ENCODE results near the gene PGM2.
"Not testable (repeated sequence)": the region's sequence is repeated elsewhere in the genome, so short reads cannot be mapped to it uniquely, and the experiment has no call there.

The PGM2 gene

DNA sequence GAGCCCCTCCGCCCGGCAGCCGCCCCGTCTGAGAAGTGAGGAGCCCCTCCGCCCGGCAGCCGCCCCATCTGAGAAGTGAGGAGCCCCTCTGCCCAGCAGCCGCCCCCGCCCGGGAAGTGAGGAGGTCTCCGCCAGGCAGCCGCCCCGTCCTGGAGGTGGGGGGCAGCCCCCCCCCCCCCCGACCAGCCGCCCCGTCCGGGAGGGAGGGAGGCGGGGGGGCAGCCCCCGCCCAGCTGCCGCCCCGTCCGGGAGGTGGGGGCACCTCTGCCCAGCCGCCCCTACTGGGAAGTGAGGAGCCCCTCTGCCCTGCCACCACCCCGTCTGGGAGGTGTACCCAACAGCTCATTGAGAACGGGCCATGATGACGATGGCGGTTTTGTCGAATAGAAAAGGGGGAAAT, 6.0 kb upstream of the PGM2 start:
- not testable (repeated sequence) for ATAC-seq

DNA sequence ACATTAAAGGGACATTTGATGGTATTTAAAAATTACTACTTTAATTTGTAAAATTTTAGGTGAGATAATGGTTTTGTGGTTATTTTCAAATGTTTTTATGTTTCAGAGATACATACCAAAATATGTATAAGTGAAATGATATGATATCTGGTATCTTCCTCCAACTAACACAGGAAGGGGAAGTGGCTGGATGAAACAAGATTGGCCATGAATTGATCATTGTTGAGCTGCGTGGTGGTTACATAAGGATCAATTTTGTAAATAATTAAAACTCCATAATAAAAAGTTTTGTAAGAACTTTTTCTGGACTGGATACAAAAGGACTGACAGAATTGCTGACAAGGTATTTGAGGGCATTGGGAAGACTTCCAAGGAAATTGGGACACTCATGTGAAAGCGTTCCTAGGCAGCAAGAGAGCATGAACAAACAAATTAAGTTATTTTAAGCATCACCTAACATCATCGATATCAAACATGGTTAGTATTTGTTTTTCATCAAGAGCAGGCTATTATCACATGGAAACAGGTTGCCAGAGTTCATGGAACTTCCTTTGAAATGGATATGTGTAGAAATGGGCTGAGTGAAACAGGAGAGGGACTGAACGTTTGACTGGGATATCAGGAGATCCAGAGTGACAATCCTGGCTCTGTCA, 4.4 kb upstream of the PGM2 start:
- no peak for ATAC-seq

DNA sequence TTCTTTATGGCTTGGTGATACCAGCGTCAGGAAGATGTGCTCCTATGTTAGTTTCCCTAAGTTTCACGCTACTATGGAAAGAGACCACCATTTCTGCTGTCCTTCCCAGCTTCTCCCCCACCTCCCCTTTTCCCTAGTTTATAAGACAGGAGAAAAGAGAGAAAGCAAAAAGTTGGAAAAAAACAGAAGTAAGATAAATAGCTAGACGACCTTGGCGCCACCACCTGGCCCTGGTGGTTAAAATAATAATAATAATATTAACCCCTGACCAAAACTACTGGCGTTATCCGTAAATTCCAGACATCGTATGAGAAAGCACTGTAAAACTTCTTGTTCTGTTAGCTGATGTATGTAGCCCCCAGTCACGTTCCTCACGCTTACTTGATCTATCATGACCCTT, 985 bp upstream of the PGM2 start:
- not testable (repeated sequence) for ATAC-seq

DNA sequence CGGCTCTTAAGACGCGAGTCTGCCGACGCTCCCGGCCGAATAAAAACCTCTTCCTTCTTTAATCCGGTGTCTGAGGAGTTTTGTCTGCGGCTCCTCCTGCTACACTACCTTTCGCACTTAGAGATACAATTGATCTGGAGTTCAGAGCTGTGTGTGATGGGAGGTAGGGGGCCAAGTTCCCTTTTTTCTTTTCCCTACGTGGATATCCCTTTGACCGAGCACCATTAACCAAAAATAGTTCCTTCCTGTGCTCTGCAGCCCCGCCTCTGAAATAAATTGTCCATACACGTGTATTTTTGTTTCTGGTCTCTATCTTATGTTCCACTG, 555 bp upstream of the PGM2 start:
- peak in 1 of 2 donors; percentile 7 for ATAC-seq

DNA sequence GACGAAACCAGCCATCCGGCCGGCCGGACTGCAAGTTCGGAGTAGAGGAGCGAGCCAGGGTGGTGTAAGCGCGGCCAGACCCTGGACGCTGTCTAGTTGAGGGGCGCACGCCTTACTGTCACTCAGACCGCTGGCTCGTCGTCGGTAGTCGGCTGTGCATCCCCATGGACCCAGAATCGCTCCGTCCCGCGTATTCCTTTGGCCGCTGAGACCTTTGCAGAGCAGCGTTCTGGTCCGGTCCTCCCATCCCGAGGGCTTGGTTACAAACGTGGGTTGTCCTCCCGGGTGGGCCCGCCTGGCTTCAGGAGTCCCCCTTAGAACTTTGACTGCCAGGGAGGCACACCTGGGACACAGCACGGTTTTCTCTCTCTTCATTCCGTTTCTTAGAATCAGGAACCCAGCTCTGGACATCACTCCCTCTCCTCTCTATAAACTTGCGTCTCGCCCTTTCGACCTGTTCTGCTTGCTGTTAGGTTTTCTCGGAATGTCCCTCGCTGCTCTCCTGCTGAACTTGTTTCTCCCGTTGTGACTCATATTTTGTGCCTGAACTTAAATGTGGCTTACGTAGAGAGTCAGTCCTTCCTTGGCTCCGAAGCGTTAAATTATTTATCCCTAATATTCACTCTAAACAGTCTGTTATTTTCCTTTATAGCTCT, 672 bp downstream of the PGM2 start:
- ATAC-seq = peak; percentile 18 to 23

DNA sequence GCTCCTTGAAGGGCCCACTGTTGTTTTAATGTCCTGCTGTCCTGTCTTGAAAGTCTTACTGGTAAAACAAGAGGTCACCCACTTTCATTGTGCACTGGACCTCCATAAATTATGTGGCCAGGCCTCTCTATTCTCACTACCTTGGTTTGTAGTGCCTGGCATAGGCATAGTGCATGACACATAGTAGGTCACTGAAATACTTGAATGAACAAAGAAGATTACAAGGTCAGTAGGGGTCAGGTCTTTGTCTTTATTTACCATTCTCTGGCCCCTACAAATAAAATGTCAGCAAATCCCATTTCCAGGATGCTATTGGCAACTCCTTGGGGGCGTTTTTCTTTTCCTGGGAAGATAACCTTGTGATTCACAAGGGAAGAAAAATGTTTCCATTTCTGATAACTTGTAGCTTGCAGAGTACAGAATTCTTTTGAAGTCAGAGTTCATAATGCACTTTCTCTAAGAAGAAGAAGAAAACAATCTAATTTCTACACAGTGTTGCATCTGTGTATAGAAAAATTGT, 1.4 kb downstream of the PGM2 start:
- ATAC-seq = no peak

DNA sequence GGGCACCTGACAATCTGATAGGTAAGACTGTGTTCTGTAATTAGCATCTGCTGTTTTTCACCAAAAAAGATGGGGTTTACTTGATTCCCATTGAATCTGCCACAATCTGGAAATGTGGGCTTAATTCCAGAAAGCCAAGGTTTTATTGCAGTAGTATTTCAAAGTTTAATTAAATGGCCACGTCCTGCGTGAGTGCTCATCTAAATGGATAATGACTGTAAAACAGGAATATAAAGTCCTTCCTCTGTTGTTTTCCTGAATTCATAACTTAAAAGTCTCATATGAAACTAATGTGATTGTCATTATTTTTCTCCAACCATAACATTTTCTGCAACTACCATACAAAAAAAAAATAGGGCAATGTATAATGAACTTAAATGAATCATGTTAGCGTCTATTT, 2.4 kb downstream of the PGM2 start:
- no peak for ATAC-seq

DNA sequence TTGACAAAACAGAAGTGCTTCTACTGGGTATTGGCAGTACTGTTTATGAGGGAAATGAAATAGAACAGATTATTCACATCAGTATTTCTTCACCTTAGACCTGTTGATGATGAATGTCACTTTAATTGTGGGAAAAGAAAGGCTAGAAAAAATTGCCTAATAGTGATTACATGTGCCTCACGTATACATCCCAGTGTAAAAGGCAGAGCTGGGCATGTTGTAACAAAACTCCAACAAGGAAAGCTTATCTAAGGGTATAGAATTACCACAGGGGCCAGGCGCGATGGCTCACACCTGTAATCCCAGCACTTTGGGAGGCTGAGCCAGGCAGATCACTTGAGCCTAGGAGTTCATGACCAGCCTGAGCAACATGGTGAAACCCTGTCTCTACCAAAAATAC, 4.2 kb downstream of the PGM2 start:
- ATAC-seq = no peak

DNA sequence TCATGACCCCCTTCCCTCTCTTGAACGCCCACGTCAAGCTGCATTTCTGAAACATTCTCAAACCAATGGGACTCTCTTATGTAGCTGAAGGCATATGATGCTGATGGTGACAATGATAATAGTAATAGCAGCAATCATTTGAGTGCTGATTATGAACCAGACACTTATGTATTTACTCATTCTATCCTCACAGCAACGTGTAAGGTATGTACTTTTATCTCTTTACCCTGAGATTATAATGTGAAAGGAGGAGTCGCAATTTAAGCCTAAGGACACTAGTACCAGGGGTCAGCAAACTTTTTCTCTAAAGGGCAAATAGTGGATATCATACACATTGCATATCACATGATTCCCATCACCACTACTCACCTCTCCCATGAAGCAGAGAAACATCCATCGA, 8.5 kb downstream of the PGM2 start:
- peak in 1 of 2 donors; percentile 45 for ATAC-seq

DNA sequence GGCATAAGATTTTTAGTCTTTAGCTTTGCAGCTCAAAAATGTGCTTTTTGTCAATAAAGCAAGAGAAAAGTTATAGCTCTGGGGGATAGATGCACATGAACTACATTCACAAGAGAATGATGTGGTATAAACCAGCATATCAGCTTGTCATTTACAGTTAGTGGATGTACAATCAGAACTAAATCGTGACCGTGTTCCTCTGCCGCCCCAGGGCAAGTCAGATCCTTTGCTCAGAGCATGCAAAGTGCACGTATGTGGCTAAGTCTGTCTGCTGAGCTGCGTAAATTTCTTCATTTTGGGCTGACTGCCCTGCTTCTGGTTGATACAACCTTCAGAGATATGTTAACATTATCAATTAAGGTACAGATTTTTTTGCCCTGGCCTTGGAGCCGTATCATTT, 9.3 kb downstream of the PGM2 start:
- no peak for ATAC-seq

DNA sequence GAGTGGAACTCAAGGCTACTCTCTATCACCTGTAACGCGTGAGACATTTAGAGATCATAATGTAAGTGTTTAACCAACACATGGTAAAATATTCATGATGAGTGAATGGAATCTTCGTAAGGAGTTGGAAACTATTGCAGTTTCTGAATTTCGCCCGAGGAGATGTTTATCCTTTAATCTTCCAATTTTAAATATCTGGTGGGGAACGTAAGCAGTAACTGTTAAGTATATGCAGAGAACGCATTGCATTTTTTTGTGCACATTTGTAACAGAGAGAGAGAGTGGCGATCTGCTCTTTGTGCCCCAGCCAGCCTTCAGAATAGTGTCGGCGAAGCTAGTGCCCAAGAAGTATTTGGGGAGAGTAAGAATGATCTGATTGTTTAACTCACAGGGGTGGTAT, 9.8 kb downstream of the PGM2 start:
- ATAC-seq = no peak

DNA sequence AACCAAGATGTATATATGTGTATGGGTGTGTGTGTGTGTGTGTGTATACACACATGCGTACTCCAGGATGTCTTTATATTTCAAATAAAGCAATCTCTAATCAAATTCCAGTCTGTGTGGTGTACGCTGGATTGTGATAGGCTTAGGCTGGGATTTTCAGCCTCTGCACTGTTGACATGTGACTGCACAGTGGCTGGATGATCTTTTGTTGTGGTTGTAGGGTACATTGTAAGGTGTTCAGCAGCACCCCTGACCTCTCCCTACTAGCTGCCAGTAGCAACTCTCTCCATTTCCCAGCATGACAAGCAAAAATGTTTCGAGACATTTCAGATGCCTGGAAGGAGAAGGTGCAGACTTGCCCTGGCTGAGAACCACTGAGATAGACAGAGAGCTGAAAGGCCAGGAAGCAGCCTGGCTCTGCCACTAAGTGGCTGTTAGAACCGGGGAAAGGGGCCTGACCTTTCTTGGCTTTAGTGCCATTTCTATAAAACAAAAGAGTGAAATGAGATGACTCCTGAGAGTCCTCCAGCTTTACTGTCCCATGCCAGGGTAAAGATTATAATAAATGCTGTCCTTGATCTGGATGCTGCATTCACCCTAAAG, 10.5 kb downstream of the PGM2 start:
- ATAC-seq = no peak

DNA sequence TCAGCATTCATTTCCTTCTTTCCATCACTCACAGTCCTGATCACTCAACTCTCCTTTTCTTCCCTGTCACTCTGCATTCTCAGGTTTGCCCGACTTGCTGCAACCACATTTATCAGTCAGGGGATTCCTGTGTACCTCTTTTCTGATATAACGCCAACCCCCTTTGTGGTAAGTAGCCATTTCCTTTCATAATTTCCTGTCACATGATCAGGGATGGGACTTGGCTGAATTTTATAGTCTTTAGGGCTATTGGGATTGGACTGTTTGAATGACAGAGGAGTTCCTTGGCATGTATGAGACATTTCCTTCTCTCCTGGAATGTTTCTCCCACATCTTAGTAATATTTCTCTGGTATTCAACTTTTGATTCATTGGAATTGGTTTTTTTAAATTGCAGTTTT, 11.0 kb downstream of the PGM2 start:
- no peak for ATAC-seq

DNA sequence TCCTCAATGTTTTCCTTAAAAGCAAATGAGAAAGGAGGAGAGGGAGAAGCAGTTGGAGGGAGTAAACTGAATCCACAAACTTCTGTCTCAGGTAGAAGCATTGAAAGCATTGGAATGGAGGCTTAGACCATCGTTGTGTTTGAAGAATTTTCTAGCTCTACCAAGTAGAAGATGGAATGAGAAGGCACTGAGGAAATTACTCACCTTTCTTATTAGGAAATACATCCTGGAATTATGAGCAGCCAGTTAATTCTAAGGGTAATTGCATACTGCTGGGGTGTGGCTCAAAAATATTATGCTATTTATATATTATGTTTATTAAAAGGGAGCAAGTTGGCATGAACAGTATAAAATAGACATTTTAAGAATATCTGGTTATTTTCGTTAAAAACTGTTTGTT, 12.9 kb downstream of the PGM2 start:
- no peak for ATAC-seq

DNA sequence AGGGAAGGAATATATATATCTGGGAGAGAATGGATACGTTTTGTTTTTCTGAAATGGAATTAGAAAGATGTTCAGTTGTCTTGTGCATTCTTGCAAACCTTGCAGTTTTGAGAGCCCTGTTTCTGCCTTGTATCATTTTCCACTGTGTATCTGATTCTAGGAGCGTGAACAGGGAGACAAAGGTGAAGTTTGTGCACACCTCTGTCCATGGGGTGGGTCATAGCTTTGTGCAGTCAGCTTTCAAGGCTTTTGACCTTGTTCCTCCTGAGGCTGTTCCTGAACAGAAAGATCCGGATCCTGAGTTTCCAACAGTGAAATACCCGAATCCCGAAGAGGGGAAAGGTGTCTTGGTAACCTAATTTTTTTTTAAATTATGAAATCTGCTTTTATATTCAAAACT, 17.7 kb downstream of the PGM2 start:
- no peak for ATAC-seq

DNA sequence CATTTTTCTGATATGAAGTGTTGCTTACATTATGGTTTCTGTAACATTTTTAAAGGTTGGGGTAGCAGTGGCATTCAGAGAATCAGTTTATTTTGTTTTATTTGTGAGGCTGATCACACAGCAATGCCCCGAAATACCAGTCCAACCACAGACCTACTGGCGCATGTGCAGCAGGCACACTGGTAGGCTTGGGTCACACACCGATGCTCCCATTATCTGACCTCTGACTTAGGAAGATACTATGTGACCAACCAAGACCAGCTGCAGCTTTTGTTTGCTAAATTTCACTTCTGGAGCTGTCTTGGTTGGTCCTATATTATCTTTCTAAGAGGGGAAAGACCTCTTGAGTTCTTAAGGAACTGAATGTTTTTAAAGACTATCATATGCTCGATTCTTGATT, 18.7 kb downstream of the PGM2 start:
- no peak for ATAC-seq

DNA sequence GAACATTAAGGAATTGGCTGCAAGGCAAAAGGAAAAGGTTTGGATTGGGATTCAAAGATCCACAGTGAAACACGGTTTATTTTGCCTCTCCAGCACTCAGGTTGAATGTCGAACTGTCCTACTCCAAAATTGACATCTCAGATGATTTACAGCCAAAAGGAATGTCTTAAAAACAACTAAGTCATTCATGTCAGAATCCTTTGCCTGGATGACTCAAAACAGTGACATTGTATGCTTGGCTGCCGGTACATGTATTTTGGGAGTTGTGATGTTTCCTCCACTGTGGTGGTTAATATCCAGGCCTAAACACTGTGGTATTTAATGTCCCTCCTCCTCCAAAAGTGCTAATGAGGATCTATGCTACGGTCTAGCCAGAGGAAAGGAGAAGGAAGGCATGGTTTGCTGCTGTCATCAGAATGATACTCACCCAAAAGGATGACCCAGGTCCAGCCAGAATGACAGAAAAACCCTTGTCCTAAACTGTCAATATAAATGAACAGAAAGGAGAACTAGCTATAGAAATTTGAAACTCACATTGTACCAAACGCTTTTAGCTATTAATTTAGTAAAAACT, 20.9 kb downstream of the PGM2 start:
- ATAC-seq = no peak

DNA sequence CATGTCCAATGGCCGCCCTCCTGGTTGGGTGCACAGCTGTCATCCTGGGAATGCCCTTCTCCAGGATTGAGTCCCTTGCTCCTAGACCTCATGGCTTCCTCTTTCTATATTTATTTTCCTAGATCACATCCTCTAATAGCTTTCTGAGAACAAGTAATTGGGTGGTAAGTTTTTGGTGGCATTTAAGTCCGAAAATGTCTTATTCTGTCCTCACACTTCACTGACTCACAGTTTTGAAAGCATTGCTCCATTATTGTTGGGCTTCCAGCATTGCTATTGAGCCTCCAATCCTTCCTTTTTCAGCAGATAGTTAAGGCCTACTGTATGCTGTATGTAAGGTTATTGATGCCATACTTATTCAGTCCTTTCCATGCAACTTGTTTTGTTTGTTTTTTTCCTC, 25.9 kb downstream of the PGM2 start:
- ATAC-seq = no peak

DNA sequence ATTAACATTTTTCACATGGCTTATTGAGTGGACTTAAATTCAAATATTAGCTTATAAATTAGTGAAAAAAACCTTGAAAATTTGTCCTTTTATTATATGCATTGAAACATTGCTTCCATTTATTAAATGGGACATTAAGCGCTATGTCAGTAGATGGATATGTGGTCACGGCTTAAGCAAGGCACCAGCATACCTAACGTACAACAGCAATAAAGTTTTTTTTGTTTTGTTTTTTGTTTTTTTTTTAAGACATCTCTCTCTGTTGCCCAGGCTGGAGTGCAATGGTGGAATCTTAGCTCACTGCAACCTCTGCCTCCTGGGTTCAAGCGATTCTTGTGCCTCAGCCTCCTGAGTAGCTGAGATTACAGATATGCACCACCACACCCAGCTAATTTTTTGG, 31.6 kb downstream of the PGM2 start:
- no peak for ATAC-seq

DNA sequence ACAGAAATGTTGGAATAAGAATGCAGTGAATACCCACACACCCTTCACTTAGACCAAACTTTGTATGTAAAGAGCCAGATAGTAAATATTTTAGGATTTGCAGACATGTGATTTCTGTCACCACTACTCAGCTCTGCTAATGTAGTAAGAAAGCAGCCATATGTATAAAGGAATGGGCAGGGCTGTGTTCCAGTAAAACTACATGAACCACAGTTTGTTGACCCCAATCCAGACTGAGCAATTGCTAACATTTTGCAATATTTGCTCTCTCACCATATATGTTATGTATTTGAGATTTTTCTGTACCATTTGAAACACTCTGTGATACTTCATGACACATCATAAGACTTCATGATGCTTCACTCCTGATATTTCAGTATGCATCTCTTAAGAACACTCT, 32.4 kb downstream of the PGM2 start:
- no peak for ATAC-seq

DNA sequence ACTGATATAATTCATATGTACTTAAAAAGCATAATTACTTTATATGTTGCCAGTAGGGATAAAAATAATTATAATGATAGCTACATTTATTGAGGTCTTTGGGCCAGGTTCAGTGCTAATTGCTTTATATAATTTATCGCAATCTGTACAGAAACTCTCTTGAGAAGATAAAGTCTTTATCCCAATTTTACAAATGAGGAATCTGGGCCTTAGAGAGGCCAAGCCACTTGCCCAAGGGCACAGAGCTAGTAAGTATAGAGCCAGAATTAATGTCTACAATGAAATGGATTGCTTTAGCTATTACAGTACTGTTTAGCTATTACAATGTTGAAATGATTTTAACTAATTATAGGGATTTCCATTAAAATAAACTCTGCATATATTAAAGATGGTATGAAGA, 33.8 kb downstream of the PGM2 start:
- no peak for ATAC-seq

DNA sequence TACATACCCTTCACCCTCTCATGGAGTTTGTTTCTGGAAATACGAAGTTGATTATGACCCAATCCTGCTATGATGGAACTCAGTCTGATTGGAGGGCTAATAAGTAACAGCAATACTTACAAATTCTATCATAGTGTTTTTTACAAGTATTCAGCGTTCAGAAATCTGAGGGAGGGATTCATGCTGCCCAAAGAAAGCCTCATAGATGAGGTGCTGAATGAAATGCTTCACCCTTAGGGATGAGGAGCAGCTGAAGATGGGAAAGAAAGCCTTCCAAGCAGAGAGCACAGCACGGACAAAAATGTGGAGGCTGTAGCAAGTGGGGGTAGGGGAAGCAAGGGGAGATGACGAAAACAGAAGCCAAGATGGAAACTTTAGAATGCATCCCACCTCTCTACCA, 36.5 kb downstream of the PGM2 start:
- ATAC-seq = no peak

DNA sequence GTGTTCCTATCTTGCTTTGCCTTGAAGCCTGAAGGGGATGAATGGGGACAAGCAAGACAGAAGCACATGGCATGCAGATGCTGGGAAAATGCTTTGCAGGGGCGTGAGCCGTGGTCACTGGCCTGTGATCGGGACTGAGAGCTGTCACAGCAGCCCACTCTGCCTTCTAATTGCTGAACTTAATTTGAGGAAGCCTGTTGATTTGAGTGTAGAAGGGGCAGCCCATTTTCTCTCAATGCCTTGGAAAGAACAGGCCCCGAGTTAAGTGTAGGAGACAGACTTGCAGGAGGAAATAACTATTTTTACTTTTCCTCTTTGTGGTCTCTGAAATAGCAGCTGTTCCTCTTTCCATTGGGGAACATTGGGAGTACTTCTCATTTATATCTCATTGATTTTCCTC, 38.3 kb downstream of the PGM2 start:
- ATAC-seq = no peak

DNA sequence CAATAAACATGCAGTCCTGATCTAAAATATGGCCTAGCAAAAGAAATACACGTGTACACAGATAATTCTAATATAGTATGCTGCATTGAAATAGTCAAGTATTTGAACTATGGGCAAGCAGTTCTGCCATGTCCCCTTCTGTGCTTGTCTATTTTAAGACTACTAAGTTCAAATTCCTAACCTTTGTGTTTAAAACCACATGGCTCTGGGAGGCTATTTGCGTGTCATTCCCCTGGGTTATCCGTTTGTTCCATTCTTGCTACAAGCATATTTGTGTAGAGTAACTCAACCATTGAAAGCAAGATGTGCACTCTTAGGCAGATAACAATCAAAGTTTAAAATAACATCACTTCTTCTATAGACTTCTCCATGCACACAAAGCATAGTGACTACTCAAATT, 39.0 kb downstream of the PGM2 start:
- ATAC-seq = no peak
